H1 (cell line): ENCODE measurements around the gene KIAA1328. TPM values are rescaled to one million over a fixed set of nuclear protein-coding genes. Genes with fewer than 3 reads are reported as not detected.
A peak's percentile ranks its signal among the peaks of the same experiment; 100 is the strongest.

Experiments used
- CTCF ChIA-PET: fragments of 300-600 bp; sonication (Branson Sonifier 250); formaldehyde crosslinking; loops from one replicate; lab custom pipeline; 2021; ENCODE audit not compliant: partially characterized antibody; lab: Charles Lee
- POLR2A ChIA-PET: fragments of 300-600 bp; sonication (Branson Sonifier 250); formaldehyde crosslinking; loops from one replicate; lab custom pipeline; 2021; ENCODE audit warnings: inconsistent platforms; ENCODE audit not compliant: partially characterized antibody; lab: Charles Lee
- DNase-seq, 2 experiments: peaks; one replicate each; pipeline versions ENCODE4 v3.0.0 to v3.0.0-alpha.2; 2010 to 2022; ENCODE audit warnings: low spot score in 2 of 2, low read depth in 1 of 2, mixed read lengths in 1 of 2
- FAIRE-seq: peaks from 2 replicates; lab custom pipeline; 2011; peaks lifted over from hg19 to GRCh38; lab: Jason Lieb, UNC
- H2AFZ ChIP-seq: 2 replicates; pipeline ENCODE4 v1.8.1; 2012; ENCODE audit warnings: low read length, inconsistent platforms
- H2AK5ac ChIP-seq: 2 replicates; pipeline ENCODE4 v1.6.1; 2013; ENCODE audit warnings: low read depth, low read length
- H2BK120ac ChIP-seq: replicated peaks from 2 replicates; pipeline ENCODE3; 2013; ENCODE audit warnings: low read depth, low read length, inconsistent platforms
- H2BK12ac ChIP-seq: 2 replicates; pipeline ENCODE4 v1.6.1; 2013; ENCODE audit warnings: low read depth, low read length
- H2BK15ac ChIP-seq: 2 replicates; pipeline ENCODE4 v1.6.1; 2013; ENCODE audit warnings: low read length
- H2BK20ac ChIP-seq: 2 replicates; pipeline ENCODE4 v1.6.1; 2013; ENCODE audit warnings: low read length
- H2BK5ac ChIP-seq: 2 replicates; pipeline ENCODE4 v1.6.1; 2013; ENCODE audit warnings: low read depth, low read length
- H3K14ac ChIP-seq: 2 replicates; pipeline ENCODE4 v1.6.1; 2013; ENCODE audit warnings: inconsistent platforms; ENCODE audit not compliant: insufficient read length
- H3K18ac ChIP-seq: 2 replicates; pipeline ENCODE4 v1.6.1; 2013; ENCODE audit warnings: low read length; ENCODE audit errors: extremely low read depth
- H3K23ac ChIP-seq: 2 replicates; pipeline ENCODE4 v1.6.1; 2013; ENCODE audit warnings: inconsistent platforms; ENCODE audit not compliant: insufficient read length
- H3K23me2 ChIP-seq: 2 replicates; pipeline ENCODE4 v1.6.1; 2013; ENCODE audit warnings: low read depth, low read length
- H3K27ac ChIP-seq: 2 replicates; pipeline ENCODE4 v1.6.1; 2011; ENCODE audit warnings: low read depth, low read length, inconsistent platforms
- H3K27me3 ChIP-seq, 4 experiments: replicated peaks in 1 of 4; 1 replicate in 1 of 4; 2 replicates in 3 of 4; pipeline versions ENCODE4 v1.6.1 to v1.8.1; 2011 to 2013; ENCODE audit warnings: low read length in 3 of 4, mild to moderate bottlenecking in 3 of 4, inconsistent platforms in 2 of 4, mixed read lengths in 2 of 4, moderate library complexity in 1 of 4; ENCODE audit not compliant: control insufficient read depth in 3 of 4, insufficient read depth in 3 of 4; ENCODE audit errors: extremely low read depth in 1 of 4
- H3K36me3 ChIP-seq, 4 experiments: 2 replicates each; pipeline versions ENCODE4 v1.6.1 to v1.8.1; 2011 to 2013; ENCODE audit warnings: mild to moderate bottlenecking in 4 of 4, low read length in 3 of 4, moderate library complexity in 2 of 4, control low read depth in 1 of 4, inconsistent platforms in 1 of 4; ENCODE audit not compliant: insufficient read depth in 4 of 4, control insufficient read depth in 2 of 4
- H3K4ac ChIP-seq: replicated peaks from 2 replicates; pipeline ENCODE3; 2013; ENCODE audit warnings: low read length, low read depth, mixed read lengths, inconsistent platforms; ENCODE audit not compliant: insufficient read length
- H3K4me1 ChIP-seq, 4 experiments: replicated peaks in 1 of 4; 1 replicate in 1 of 4; 2 replicates in 3 of 4; pipeline versions ENCODE4 v1.6.1 to v1.8.1; 2011 to 2013; ENCODE audit warnings: low read length in 3 of 4, inconsistent platforms in 2 of 4, mixed read lengths in 1 of 4; ENCODE audit not compliant: insufficient read depth in 4 of 4, control insufficient read depth in 3 of 4
- H3K4me2 ChIP-seq, 2 experiments: 2 replicates each; pipeline versions ENCODE4 v1.6.1 to v1.8.1; 2011 to 2013; ENCODE audit warnings: low read depth in 2 of 2, low read length in 2 of 2, control low read depth in 1 of 2, inconsistent platforms in 1 of 2, mild to moderate bottlenecking in 1 of 2; ENCODE audit not compliant: insufficient read depth in 1 of 2
- H3K4me3 ChIP-seq, 4 experiments: fragments of 200-600, 300-600 bp in 1 of 4; sonication (generic), shearing (Covaris generic), sonication (Bioruptor Twin) in 1 of 4; 2 replicates each; pipeline versions ENCODE4 v1.5.1 to v1.8.1; 2011 to 2016; ENCODE audit warnings: low read length in 4 of 4, low read depth in 3 of 4, control low read depth in 2 of 4, inconsistent platforms in 2 of 4, mild to moderate bottlenecking in 2 of 4, mixed read lengths in 1 of 4, moderate library complexity in 1 of 4; ENCODE audit not compliant: insufficient read depth in 2 of 4; ENCODE audit errors: extremely low read depth in 1 of 4
- H3K56ac ChIP-seq: replicated peaks from 2 replicates; pipeline ENCODE3; 2013; ENCODE audit warnings: low read depth, mild to moderate bottlenecking, mixed read lengths, low read length, inconsistent platforms; ENCODE audit not compliant: insufficient read length
- H3K79me1 ChIP-seq: 2 replicates; pipeline ENCODE4 v1.6.1; 2013; ENCODE audit warnings: low read depth, low read length, control low read depth
- H3K79me2 ChIP-seq, 2 experiments: 2 replicates each; pipeline versions ENCODE4 v1.6.1 to v1.8.1; 2012 to 2013; ENCODE audit warnings: low read length in 2 of 2, mild to moderate bottlenecking in 2 of 2, inconsistent platforms in 1 of 2; ENCODE audit not compliant: insufficient read depth in 2 of 2, control insufficient read depth in 1 of 2
- H3K9ac ChIP-seq, 4 experiments: replicated peaks in 1 of 4; 1 replicate in 1 of 4; 2 replicates in 3 of 4; pipeline versions ENCODE4 v1.6.1 to v1.8.1; 2011 to 2013; ENCODE audit warnings: low read depth in 3 of 4, low read length in 3 of 4, control low read depth in 2 of 4, mild to moderate bottlenecking in 2 of 4, moderate library complexity in 2 of 4, inconsistent platforms in 1 of 4; ENCODE audit errors: extremely low read depth in 1 of 4
- H3K9me3 ChIP-seq, 2 experiments: 2 replicates each; pipeline versions ENCODE4 v1.6.1 to v1.8.1; 2012 to 2013; ENCODE audit warnings: mild to moderate bottlenecking in 2 of 2, moderate library complexity in 2 of 2, control low read depth in 1 of 2, inconsistent platforms in 1 of 2, low read depth in 1 of 2, low read length in 1 of 2, mixed read lengths in 1 of 2; ENCODE audit not compliant: insufficient read depth in 2 of 2
- H4K20me1 ChIP-seq, 2 experiments: replicated peaks in 1 of 2; 2 replicates each; pipeline versions ENCODE3 to v1.8.1; 2011 to 2013; ENCODE audit warnings: inconsistent platforms in 2 of 2, low read length in 2 of 2, mild to moderate bottlenecking in 1 of 2; ENCODE audit not compliant: insufficient read depth in 2 of 2, control insufficient read depth in 1 of 2
- H4K5ac ChIP-seq: 2 replicates; pipeline ENCODE4 v1.6.1; 2013; ENCODE audit warnings: low read length, low read depth, mixed read lengths, inconsistent platforms; ENCODE audit not compliant: insufficient read length
- H4K8ac ChIP-seq: 2 replicates; pipeline ENCODE4 v1.8.0; 2013; ENCODE audit warnings: mild to moderate bottlenecking, moderate library complexity, low read length, inconsistent platforms; ENCODE audit not compliant: insufficient read depth; ENCODE audit errors: extremely low read depth
- H4K91ac ChIP-seq: replicated peaks from 2 replicates; pipeline ENCODE3; 2013; ENCODE audit warnings: low read length, mixed read lengths, inconsistent platforms; ENCODE audit not compliant: insufficient read length
- CHD2 ChIP-seq: IDR thresholded peaks from 2 replicates; pipeline ENCODE4 v1.6.1; 2012; ENCODE audit warnings: low read length, improper control_type of control experiment
- CTCF ChIP-seq, 3 experiments: IDR thresholded peaks; 1 replicate in 2 of 3; 2 replicates in 1 of 3; pipeline versions ENCODE4 v1.5.1 to v1.6.1; 2011; ENCODE audit warnings: low read length in 3 of 3, mild to moderate bottlenecking in 3 of 3, inconsistent platforms in 2 of 3, low read depth in 1 of 3, moderate library complexity in 1 of 3; ENCODE audit not compliant: insufficient read depth in 1 of 3; ENCODE audit errors: control extremely low read depth in 1 of 3
- FOSL1 ChIP-seq: IDR thresholded peaks from 2 replicates; pipeline ENCODE4 v1.6.1; 2011; ENCODE audit warnings: mild to moderate bottlenecking, low read depth, low read length, moderate library complexity; ENCODE audit not compliant: insufficient read depth
- WGBS, 2 experiments: shearing (Covaris generic) in 1 of 2; methylation state at CpG; one replicate each; pipeline versions ENCODE4 v1.1.6 to v1.1.7; 2013 to 2015; ENCODE audit warnings: low lambda C conversion rate in 2 of 2, mixed read lengths in 2 of 2, inconsistent platforms in 1 of 2, low coverage in 1 of 2, missing lambda C conversion rate in 1 of 2; ENCODE audit not compliant: insufficient replicate concordance in 2 of 2, insufficient coverage in 1 of 2, insufficient read length in 1 of 2; ENCODE audit errors: extremely low coverage in 1 of 2, missing lambda C conversion rate in 1 of 2; 5-methylcytosine and 5-hydroxymethylcytosine counted together
- polyA plus RNA-seq, 7 experiments: library from polyadenylated mRNA; depleted of rRNA in 3 of 7; stranded (reverse) in 5 of 7; unstranded in 2 of 7; fragments of >200 nt in 5 of 7; fragments of 200-250 nt in 2 of 7; gene quantifications; 1 replicate in 5 of 7; 2 replicates in 1 of 7; 4 replicates in 1 of 7; pipeline versions ENCODE4 v1.2.1 to v1.2.3, GENCODE V29; 2011 to 2013; ENCODE audit warnings: missing spikeins in 2 of 7, mixed read lengths in 2 of 7
- total RNA-seq: library from RNA; stranded (reverse); fragmentation: NEBNext Ultra II Directional; extraction: Animal tissue kit (Norgen Biotek cat#: 25700); gene quantifications from 2 replicates; pipeline ENCODE4 v1.2.1, GENCODE V29; 2021

The KIAA1328 gene
- total and polyA plus RNA-seq, 2 of the 8 experiments (the other 6 are each of a cell fraction or from before 2014, with no cell fraction given) = 2.6 to 5.7 TPM

GRCh38 chr18:37247497-37248161 is 418.7 kb downstream of the KIAA1328 start:
- no peak overlapping the region for H3K9ac ChIP-seq
- no peak overlapping the region for H2AK5ac ChIP-seq
- CTCF ChIA-PET = interaction anchor here (3.0 to 4.7 kb wide), 2 partner anchors 40 to 305 kb away, joined by 16 to 36 read pairs; no protein-coding TSS in a partner anchor
- no peak for TF ChIP-seq CHD2
- peak in 1 of 3 experiments; percentile 17; a peak in 1 of 4 replicates for TF ChIP-seq CTCF (IDR thresholded peaks at IDR 0.05; ENCODE audit: control extremely low read depth in 1 of 3, insufficient read depth in 1 of 3, low read depth in 1 of 3, low read length in 3 of 3)
- no peak for TF ChIP-seq FOSL1
- DNase-seq (no peak), FAIRE-seq (no peak)
- no peaks in the 10 kb centered on the region for H3K36me3 ChIP-seq
- no peak overlapping the region for H2BK120ac ChIP-seq
- H3K4me2 ChIP-seq = no peak overlapping the region
- no peak overlapping the region for H3K14ac ChIP-seq
- no peak overlapping the region; the same call in 1 of the 2 replicates for H2BK15ac ChIP-seq
- H4K91ac ChIP-seq = no peak overlapping the region
- H3K27me3 ChIP-seq = peaks cover 2 to 17% (median 8%) of the 10 kb centered on the region in 4 experiments
- H3K4me3 ChIP-seq = no peak overlapping the region
- no peak overlapping the region for H3K27ac ChIP-seq
- POLR2A ChIA-PET = interaction anchor here (0.9 kb wide), 1 partner anchor 70 kb away, joined by 3 read pairs; no protein-coding TSS in a partner anchor
- 82% methylated on average over 10 of the region's 10 CpGs; no CpG with 5 or more reads in 1 of the 2 experiments for WGBS, 2 experiments
- no peak overlapping the region for H4K5ac ChIP-seq
- H2BK5ac ChIP-seq = no peak overlapping the region
- H2BK20ac ChIP-seq = no peak overlapping the region
- H3K23me2 ChIP-seq = no peaks in the 10 kb centered on the region
- no peak overlapping the region for H2AFZ ChIP-seq
- 0 out of 2 replicates have a peak overlapping the region, but pooled peaks have one; percentile 9 for H4K8ac ChIP-seq
- no peaks in the 10 kb centered on the region; the same call in 1 of the 2 replicates for H3K79me1 ChIP-seq
- H2BK12ac ChIP-seq = peak overlapping the region; percentile 45; the same call in 1 of the 2 replicates
- no peaks in the 10 kb centered on the region for H3K9me3 ChIP-seq
- H3K23ac ChIP-seq = no peak overlapping the region
- H4K20me1 ChIP-seq = peaks cover 0 to 6% of the 10 kb centered on the region in 2 experiments
- 0 out of 2 replicates have a peak overlapping the region, but pooled peaks have one; percentile 10 for H3K18ac ChIP-seq
- H3K4me1 ChIP-seq = peaks cover 0 to 10% (median 5%) of the 10 kb centered on the region in 4 experiments; a peak in 5 of 7 replicates
- no peak overlapping the region for H3K56ac ChIP-seq
- H3K79me2 ChIP-seq = no peaks in the 10 kb centered on the region
- H3K4ac ChIP-seq = peak overlapping the region; percentile 27
